GM12892 (cell line): ENCODE data around the gene EXD3.
"Not testable (repeated sequence)": the region's sequence is repeated elsewhere in the genome, so short reads cannot be mapped to it uniquely, and the experiment has no call there.

ENCODE experiments used
- DNase-seq: peaks from one replicate; pipeline ENCODE4 v3.0.0; 2011; ENCODE audit not compliant: insufficient read length
- FAIRE-seq: peaks from 2 replicates; lab custom pipeline; 2011; peaks lifted over from hg19 to GRCh38; lab: Jason Lieb, UNC
- POLR2A ChIP-seq: IDR thresholded peaks from 2 replicates; pipeline ENCODE4 v1.6.1; 2011; ENCODE audit warnings: low read depth, low read length, control low read depth
- POLR2AphosphoS5 ChIP-seq: IDR thresholded peaks from 2 replicates; pipeline ENCODE4 v1.6.1; 2011; ENCODE audit warnings: low read depth, low read length, control low read depth
- TAF1 ChIP-seq: IDR thresholded peaks from 2 replicates; pipeline ENCODE4 v1.6.1; 2011; ENCODE audit warnings: low read depth, mild to moderate bottlenecking, control low read depth, low read length, borderline replicate concordance

Gene EXD3

GRCh38 chr9:137348769-137349470 lies 74.0 kb downstream of the EXD3 start:
- DNase-seq = no peak
- FAIRE-seq = no peak
- TF ChIP-seq POLR2AphosphoS5 = no peak

GRCh38 chr9:137347928-137348327 lies 75.0 kb downstream of the EXD3 start:
- FAIRE-seq (no peak), DNase-seq (no peak)
- TF ChIP-seq TAF1 (no peak), POLR2AphosphoS5 (no peak), POLR2A (no peak)

GRCh38 chr9:137342482-137342881 lies 80.5 kb downstream of the EXD3 start:
- DNase-seq = no peak
- no peak for FAIRE-seq
- TF ChIP-seq POLR2AphosphoS5 = no peak
- no peak for TF ChIP-seq POLR2A
- TF ChIP-seq TAF1 = no peak

- no peak for TF ChIP-seq POLR2A
- TF ChIP-seq POLR2AphosphoS5 = no peak
- TF ChIP-seq TAF1 = no peak
- DNase-seq = no peak
- FAIRE-seq = no peak
Observed at GRCh38 chr9:137341227-137341626, 81.7 kb downstream of the EXD3 start.

- not testable (repeated sequence) for FAIRE-seq
Observed at GRCh38 chr9:137339908-137340462, 83.0 kb downstream of the EXD3 start.

GRCh38 chr9:137339045-137339907 lies 83.7 kb downstream of the EXD3 start:
- DNase-seq (no peak), FAIRE-seq (no peak)
- TF ChIP-seq POLR2A (no peak), TAF1 (no peak), POLR2AphosphoS5 (no peak)

More at GRCh38 chr9:137339908-137340462, 83.0 kb downstream of the EXD3 start:
- DNase-seq = not testable (repeated sequence)

GRCh38 chr9:137336735-137337134 lies 86.2 kb downstream of the EXD3 start:
- no peak for DNase-seq
- no peak for FAIRE-seq
- TF ChIP-seq TAF1 (no peak), POLR2AphosphoS5 (no peak), POLR2A (no peak)

GRCh38 chr9:137333016-137333671 lies 89.8 kb downstream of the EXD3 start:
- DNase-seq (no peak), FAIRE-seq (no peak)

GRCh38 chr9:137331929-137332328 lies 91.0 kb downstream of the EXD3 start:
- FAIRE-seq (no peak), DNase-seq (no peak)
- TF ChIP-seq POLR2AphosphoS5 (no peak), POLR2A (no peak), TAF1 (no peak)

More at GRCh38 chr9:137333016-137333671, 89.8 kb downstream of the EXD3 start:
- no peak for TF ChIP-seq POLR2A
- no peak for TF ChIP-seq POLR2AphosphoS5
- TF ChIP-seq TAF1 = no peak

- FAIRE-seq (no peak), DNase-seq (no peak)
- no peak for TF ChIP-seq POLR2AphosphoS5
- TF ChIP-seq TAF1 = no peak
- no peak for TF ChIP-seq POLR2A
Observed at GRCh38 chr9:137330689-137331088, 92.3 kb downstream of the EXD3 start.

GRCh38 chr9:137329590-137329989 lies 93.4 kb downstream of the EXD3 start:
- not testable (repeated sequence) for FAIRE-seq, DNase-seq

- FAIRE-seq = peak; percentile 99
- DNase-seq = not testable (repeated sequence)
Observed at GRCh38 chr9:137327641-137328550, 95.1 kb downstream of the EXD3 start.
